ENCODE measurements around the gene WSB1. TPM values are rescaled to one million over a fixed set of nuclear protein-coding genes. Genes with fewer than 3 reads are reported as not detected.
A peak's percentile ranks its signal among the peaks of the same experiment; 100 is the strongest.

WSB1 gene
- total and polyA plus RNA-seq, 9 of the 15 experiments (the other 6 are each of a cell fraction or from before 2014, with no cell fraction given), result 22.8 to 229 (median 81.1) TPM

- no peak for TF ChIP-seq PBX2 (CRISPR knock-in tag; IDR thresholded peaks at IDR 0.05; ENCODE audit: low read depth)
- TF ChIP-seq PBX2 (tag; conservative IDR thresholded peaks at IDR 0.05; ENCODE audit: low read depth), result peak; percentile 88
- peak; percentile 95 for TF ChIP-seq HMGN3 (IDR thresholded peaks at IDR 0.05; ENCODE audit: borderline replicate concordance, extremely low read depth, insufficient read length, low read depth, low read length)
- no peak for TF ChIP-seq BDP1 (IDR thresholded peaks at IDR 0.05; ENCODE audit: insufficient read depth, insufficient read length)
- no peak for TF ChIP-seq PTTG1 (tag; IDR thresholded peaks at IDR 0.05; ENCODE audit: low read depth)
- TF ChIP-seq ZNF398 (CRISPR knock-in tag; IDR thresholded peaks at IDR 0.05), result no peak
- TF ChIP-seq DMBX1 (CRISPR knock-in tag; IDR thresholded peaks at IDR 0.05; ENCODE audit: borderline replicate concordance), result peak; percentile 69; the same call in 1 of the 2 replicates
- TF ChIP-seq NUFIP1 (IDR thresholded peaks at IDR 0.05; ENCODE audit: partially characterized antibody), result no peak
- no peak for TF ChIP-seq YBX1 (IDR thresholded peaks at IDR 0.05)
- no peak for TF ChIP-seq ZBTB8A (IDR thresholded peaks at IDR 0.05; ENCODE audit: partially characterized antibody)
- peak; percentile 58; the same call in 1 of the 2 replicates for TF ChIP-seq CUX1 (CRISPR knock-in tag; IDR thresholded peaks at IDR 0.05)
- no peak for TF ChIP-seq ZNF75A (CRISPR knock-in tag; IDR thresholded peaks at IDR 0.05)
- no peak for TF ChIP-seq ZNF212 (CRISPR knock-in tag; IDR thresholded peaks at IDR 0.05)
- TF ChIP-seq EP400 (IDR thresholded peaks at IDR 0.05), result peak; percentile 92
- TF ChIP-seq ETS1 (conservative IDR thresholded peaks at IDR 0.05; ENCODE audit: control insufficient read depth, low read depth, low read length), result no peak; the same call in 1 of the 2 replicates
- TF ChIP-seq FOXA1 (IDR thresholded peaks at IDR 0.05; ENCODE audit: borderline replicate concordance), result no peak
Observed at GRCh38 chr17:27332485-27333409, 38.8 kb downstream of the WSB1 start (continued).
